Measurements from ENCODE around the gene PRLR.

GRCh38 chr5:35058374-35058788 lies 171.9 kb downstream of the PRLR start:
- TF ChIP-seq CTCF (IDR thresholded peaks at IDR 0.05) (no peak), POLR2A (IDR thresholded peaks at IDR 0.05) (no peak)

Measured in heart left ventricle (tissue), 13 donors.